Neural cell (in vitro differentiated cells): ENCODE data around the gene MPPED2.

Experiments used
- EP300 ChIP-seq: fragments of 450-650 bp; conservative IDR thresholded peaks from 2 replicates; pipeline ENCODE4 v1.6.1; 2014; ENCODE audit warnings: antibody characterized with exemption, mild to moderate bottlenecking, moderate library complexity; ENCODE audit not compliant: poor library complexity, severe bottlenecking
- POLR2AphosphoS5 ChIP-seq: IDR thresholded peaks from 2 replicates; pipeline ENCODE4 v1.6.1; 2012
- TF ChIP-seq, protein P1 (sequence below): fragments of 450-650 bp; IDR thresholded peaks from 2 replicates; pipeline ENCODE4 v1.5.1; 2014; ENCODE audit warnings: antibody characterized with exemption, mild to moderate bottlenecking, moderate library complexity; ENCODE audit not compliant: poor library complexity, severe bottlenecking

DNA sequence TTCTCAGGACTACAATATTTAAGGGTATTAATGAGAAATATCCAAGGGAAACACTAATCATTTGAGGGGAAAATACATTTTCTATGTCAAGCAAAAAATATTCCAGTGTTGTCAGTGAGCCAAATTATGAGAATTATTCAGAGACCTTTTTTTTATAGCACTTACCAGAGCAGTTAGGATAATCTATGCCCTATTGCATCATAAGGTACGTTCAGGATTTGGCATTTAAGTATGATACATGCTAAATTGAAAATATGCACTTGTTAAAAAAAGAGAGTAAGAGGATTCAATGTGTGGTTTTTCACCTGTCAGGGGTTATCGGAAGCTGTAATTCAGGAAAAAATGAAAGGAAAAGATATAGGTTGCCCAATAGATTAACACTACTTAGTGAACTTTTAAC lies 17.2 kb upstream of the MPPED2 start:
- TF ChIP-seq, protein P1, sequence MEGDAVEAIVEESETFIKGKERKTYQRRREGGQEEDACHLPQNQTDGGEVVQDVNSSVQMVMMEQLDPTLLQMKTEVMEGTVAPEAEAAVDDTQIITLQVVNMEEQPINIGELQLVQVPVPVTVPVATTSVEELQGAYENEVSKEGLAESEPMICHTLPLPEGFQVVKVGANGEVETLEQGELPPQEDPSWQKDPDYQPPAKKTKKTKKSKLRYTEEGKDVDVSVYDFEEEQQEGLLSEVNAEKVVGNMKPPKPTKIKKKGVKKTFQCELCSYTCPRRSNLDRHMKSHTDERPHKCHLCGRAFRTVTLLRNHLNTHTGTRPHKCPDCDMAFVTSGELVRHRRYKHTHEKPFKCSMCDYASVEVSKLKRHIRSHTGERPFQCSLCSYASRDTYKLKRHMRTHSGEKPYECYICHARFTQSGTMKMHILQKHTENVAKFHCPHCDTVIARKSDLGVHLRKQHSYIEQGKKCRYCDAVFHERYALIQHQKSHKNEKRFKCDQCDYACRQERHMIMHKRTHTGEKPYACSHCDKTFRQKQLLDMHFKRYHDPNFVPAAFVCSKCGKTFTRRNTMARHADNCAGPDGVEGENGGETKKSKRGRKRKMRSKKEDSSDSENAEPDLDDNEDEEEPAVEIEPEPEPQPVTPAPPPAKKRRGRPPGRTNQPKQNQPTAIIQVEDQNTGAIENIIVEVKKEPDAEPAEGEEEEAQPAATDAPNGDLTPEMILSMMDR, result no peak
- no peak for TF ChIP-seq EP300
- no peak for TF ChIP-seq POLR2AphosphoS5
